A673 (cell line): Measurements from ENCODE around the gene MPC1L.

ENCODE experiments used
- CTCF ChIP-seq: fragments of 300-800, 200-600 bp; sonication (generic); conservative IDR thresholded peaks from 2 replicates; pipeline ENCODE4 v1.5.1; 2017; ENCODE audit warnings: low read depth, mild to moderate bottlenecking, antibody characterized with exemption, low read length, moderate library complexity, mixed read lengths
- EZH2 ChIP-seq: fragments of 200-600 bp; sonication (generic); IDR thresholded peaks from 2 replicates; pipeline ENCODE4 v1.6.1; 2017; ENCODE audit warnings: borderline replicate concordance, low read depth, mild to moderate bottlenecking, mixed read lengths, antibody characterized with exemption, low read length; ENCODE audit not compliant: poor library complexity, severe bottlenecking

GRCh38 chrX:40615976-40616375, 7.3 kb upstream of the MPC1L start:
- no peak for TF ChIP-seq EZH2
- no peak for TF ChIP-seq CTCF
